ENCODE data around the gene FDX2. TPM values are rescaled to one million over a fixed set of nuclear protein-coding genes. Genes with fewer than 3 reads are reported as not detected.

Gene FDX2
- total RNA-seq (20.5 and 22.4 TPM in 2 replicates), polyA plus RNA-seq (59.8 and 61.6 TPM in 2 replicates), polyA minus RNA-seq (10.6 and 13.6 TPM in 2 replicates), Bru-seq, nascent RNA (percentile 58 among the genes with signal in this experiment), BruChase-seq, experiment 1, labeled RNA remaining after a 6-hour chase (percentile 81 among the genes with signal in this experiment), BruChase-seq, experiment 2, labeled RNA remaining after a 2-hour chase (percentile 60 among the genes with signal in this experiment)
- 29.6 and 44.3 TPM in 2 replicates for polyA plus RNA-seq (2011; cell fraction: cytosol; rRNA removed)
- 20.8 and 22.9 TPM in 2 replicates for polyA plus RNA-seq (2011; cell fraction: nucleus; rRNA removed)
- polyA plus RNA-seq (2012): 27.5 and 32.9 TPM in 2 replicates
- polyA minus RNA-seq (2011; cell fraction: cytosol; rRNA and poly(A)+ RNA removed): 10.9 TPM
- polyA minus RNA-seq (2011; cell fraction: nucleus; rRNA and poly(A)+ RNA removed): 4.1 and 6.8 TPM in 2 replicates
- long read RNA-seq, transcript FDX2-202 (5 exons, 1,012 nt): major isoform, 53 of 71 reads
- long read RNA-seq, transcript FDX2-203 (4 exons, 635 nt): minor isoform, 12 of 71 reads
- long read RNA-seq, partial matches to known transcripts: 0 of 71 reads
- long read RNA-seq, other reads (novel, unspliced or antisense): 4 of 71 reads

GRCh38 chr19:10315335-10316214 lies at the start of gene FDX2:
TSS of gene FDX2 (minus strand) at chr19:10316015. CDS start at chr19:10315996, 19 bp downstream.
- Histone ChIP-seq H3K79me2 (ENCODE audit: control insufficient read depth, insufficient read depth, low read length) (no peaks in the 10 kb centered on the region), H3K4me2 (ENCODE audit: insufficient read depth, low read length) (peak within 1 kb of the TSS; percentile 28), H3K27ac (ENCODE audit: insufficient read depth, low read depth, low read length) (no peak within 1 kb of the TSS), H3K9me3 (replicated peaks; ENCODE audit: control insufficient read depth, insufficient read depth, low read length) (no peaks in the 10 kb centered on the region), H3K36me3 (ENCODE audit: control insufficient read depth in 2 of 2, extremely low read depth in 1 of 2, insufficient read depth in 2 of 2, low read length in 2 of 2) (peaks cover 6 to 17% of the 10 kb centered on the region in 2 experiments), H2AFZ (ENCODE audit: low read depth, low read length) (peak within 1 kb of the TSS; percentile 31), H3K27me3 (ENCODE audit: control insufficient read depth in 2 of 2, insufficient read depth in 2 of 2, low read length in 2 of 2) (no peaks in the 10 kb centered on the region), H3K4me3 (replicated peaks in 1 of 3; ENCODE audit: insufficient read depth in 1 of 3, low read depth in 1 of 3, low read length in 3 of 3) (peak within 1 kb of the TSS; percentile 48 to 67 (median 51)), H4K20me1 (replicated peaks; ENCODE audit: control insufficient read depth, extremely low read depth, insufficient read depth, low read length) (no peaks in the 10 kb centered on the region), H3K9ac (replicated peaks; ENCODE audit: extremely low read depth, insufficient read depth, low read length) (peak within 1 kb of the TSS; percentile 32), H3K4me1 (ENCODE audit: control insufficient read depth, extremely low read depth, insufficient read depth, low read length) (no peaks in the 10 kb centered on the region), H3K9me1 (replicated peaks; ENCODE audit: control insufficient read depth, extremely low read depth, insufficient read depth, low read length) (no peaks in the 10 kb centered on the region)
- CTCF ChIA-PET: interaction anchor here (0.7 to 2.2 kb wide), 4 partner anchors 45 to 73 kb away, joined by 3 to 12 read pairs (median 4); partner anchors contain the start of gene ICAM1
- no TSS peak for BruUV-seq (replicated peaks)
- peak; percentile 85 for DNase-seq (ENCODE audit: low read depth, low spot score)
- peak; percentile 95 for FAIRE-seq
- TF ChIP-seq JUN (IDR thresholded peaks at IDR 0.05; ENCODE audit: borderline replicate concordance, insufficient read depth, insufficient read length, low read depth) (no peak), EZH2 (IDR thresholded peaks at IDR 0.05; ENCODE audit: borderline replicate concordance, low read depth, low read length, severe bottlenecking) (no peak), POLR2A (IDR thresholded peaks at IDR 0.05; ENCODE audit: low read depth, low read length) (peak; percentile 96), CTCF (IDR thresholded peaks at IDR 0.05; ENCODE audit: extremely low read depth in 1 of 2, insufficient read depth in 1 of 2, low read depth in 1 of 2, low read length in 2 of 2) (no peak), MYC (IDR thresholded peaks at IDR 0.05; ENCODE audit: low read depth, low read length) (no peak), POLR2AphosphoS5 (IDR thresholded peaks at IDR 0.05; ENCODE audit: insufficient read depth, low read depth, low read length) (peak; percentile 89), FOS (IDR thresholded peaks at IDR 0.05; ENCODE audit: borderline replicate concordance, insufficient read depth, low read length) (no peak), MAX (IDR thresholded peaks at IDR 0.05; ENCODE audit: insufficient read depth, insufficient read length) (peak; percentile 97)
- POLR2A ChIA-PET: no interaction called here
- intact Hi-C loops (cut with micrococcal nuclease) (loop anchor here (2.0 to 5.0 kb wide), 2 partner anchors 17 to 43 kb away; partner anchors contain the start of genes ICAM1 and RAVER1), dilution Hi-C loops (cut with MboI; ENCODE audit: extremely low pct_ligation_motif_present, low sequenced_read_pairs) (no loop called here)
